WTC11 (cell line): ENCODE measurements around the gene IFI16. TPM values are rescaled to one million over a fixed set of nuclear protein-coding genes. Genes with fewer than 3 reads are reported as not detected.

ENCODE experiments used
- ATAC-seq: fragments of 200-7000 bp; cut with Tn5 transposase; 2 replicates; pipeline ENCODE4 v1.10.0; 2021; ENCODE audit warnings: mild to moderate bottlenecking, moderate library complexity
- CTCF ChIA-PET: fragments of 300-600 bp; sonication (Branson Sonifier 250); formaldehyde crosslinking; loops from one replicate; lab custom pipeline; 2021; ENCODE audit warnings: antibody characterized with exemption; lab: Charles Lee
- POLR2A ChIA-PET: fragments of 350-600 bp; sonication (Branson Sonifier 250); formaldehyde crosslinking; loops from one replicate; lab custom pipeline; 2021; ENCODE audit warnings: antibody characterized with exemption; lab: Charles Lee
- DNase-seq: peaks from one replicate; pipeline ENCODE4 v3.0.0; 2021; ENCODE audit warnings: low spot score
- H3K27ac Mint-ChIP-seq: 2 replicates; pipeline ENCODE4 v1.8.0; 2021; ENCODE audit warnings: mixed read lengths
- H3K27me3 Mint-ChIP-seq: 2 replicates; pipeline ENCODE4 v1.8.0; 2021; ENCODE audit warnings: low read depth, mild to moderate bottlenecking, moderate library complexity, mixed read lengths
- H3K36me3 Mint-ChIP-seq: 2 replicates; pipeline ENCODE4 v1.8.0; 2021; ENCODE audit warnings: mixed read lengths
- H3K4me1 Mint-ChIP-seq: 2 replicates; pipeline ENCODE4 v1.8.0; 2022; ENCODE audit warnings: mixed read lengths
- H3K4me3 Mint-ChIP-seq: 2 replicates; pipeline ENCODE4 v1.8.0; 2021; ENCODE audit warnings: mild to moderate bottlenecking, moderate library complexity, mixed read lengths
- H3K9me3 Mint-ChIP-seq: 2 replicates; pipeline ENCODE4 v1.8.0; 2021; ENCODE audit warnings: mixed read lengths
- ETV6 ChIP-seq: sonication (generic); formaldehyde crosslinking; IDR thresholded peaks from 2 replicates; pipeline ENCODE4 v1.8.1; 2022; ENCODE audit warnings: mild to moderate bottlenecking, missing genetic modification reagents
- FOXJ3 ChIP-seq: sonication (generic); formaldehyde crosslinking; IDR thresholded peaks from 2 replicates; pipeline ENCODE4 v1.9.0; 2021; ENCODE audit warnings: missing genetic modification reagents, mild to moderate bottlenecking, borderline replicate concordance
- FOXP1 ChIP-seq: sonication (generic); formaldehyde crosslinking; IDR thresholded peaks from 2 replicates; pipeline ENCODE4 v1.8.0; 2022; ENCODE audit warnings: missing genetic modification reagents, mild to moderate bottlenecking, moderate library complexity, borderline replicate concordance
- NFATC4 ChIP-seq: fragments of 250-450 bp; sonication (Bioruptor Pico); IDR thresholded peaks from 2 replicates; pipeline ENCODE4 v1.9.0; 2021; ENCODE audit warnings: mild to moderate bottlenecking
- NFE2L1 ChIP-seq: sonication (generic); formaldehyde crosslinking; IDR thresholded peaks from 2 replicates; pipeline ENCODE4 v1.8.1; 2023; ENCODE audit warnings: missing genetic modification reagents
- PRRX2 ChIP-seq: fragments of 250-450 bp; sonication (Bioruptor Pico); IDR thresholded peaks from 2 replicates; pipeline ENCODE4 v1.8.0; 2021; ENCODE audit warnings: mild to moderate bottlenecking
- RORB ChIP-seq: fragments of 250-450 bp; sonication (Bioruptor Pico); IDR thresholded peaks from 2 replicates; pipeline ENCODE4 v1.9.0; 2021; ENCODE audit warnings: mild to moderate bottlenecking
- ZNF423 ChIP-seq: fragments of 250-450 bp; sonication (Bioruptor Pico); IDR thresholded peaks from 2 replicates; pipeline ENCODE4 v2.1.2; 2022; ENCODE audit warnings: mild to moderate bottlenecking, moderate library complexity
- total RNA-seq: library from RNA; stranded (reverse); gene quantifications from 3 replicates; pipeline ENCODE4 v1.2.3, GENCODE V29; 2021
- TF ChIP-seq, protein P1 (sequence below): sonication (generic); formaldehyde crosslinking; IDR thresholded peaks from 2 replicates; pipeline ENCODE4 v1.8.0; 2023; ENCODE audit warnings: mild to moderate bottlenecking, missing genetic modification reagents
- TF ChIP-seq, protein P2 (sequence below): fragments of 250-450 bp; sonication (Bioruptor Pico); IDR thresholded peaks from 2 replicates; pipeline ENCODE4 v1.9.0; 2021; ENCODE audit warnings: moderate library complexity, mild to moderate bottlenecking, inconsistent platforms, borderline replicate concordance
- TF ChIP-seq, protein P3 (sequence below): sonication (generic); formaldehyde crosslinking; conservative IDR thresholded peaks from 2 replicates; pipeline ENCODE4 v1.8.1; 2023; ENCODE audit warnings: mild to moderate bottlenecking, low read depth, missing genetic modification reagents, moderate library complexity
- TF ChIP-seq, protein P4 (sequence below): sonication (generic); formaldehyde crosslinking; IDR thresholded peaks from 2 replicates; pipeline ENCODE4 v1.8.0; 2022; ENCODE audit warnings: missing genetic modification reagents
- TF ChIP-seq, protein P5 (sequence below): fragments of 250-450 bp; sonication (Bioruptor Pico); IDR thresholded peaks from 2 replicates; pipeline ENCODE4 v1.8.0; 2021; ENCODE audit warnings: mild to moderate bottlenecking

The IFI16 gene
- total RNA-seq, 1 experiment from 2014 or later, result 3.2 TPM

DNA sequence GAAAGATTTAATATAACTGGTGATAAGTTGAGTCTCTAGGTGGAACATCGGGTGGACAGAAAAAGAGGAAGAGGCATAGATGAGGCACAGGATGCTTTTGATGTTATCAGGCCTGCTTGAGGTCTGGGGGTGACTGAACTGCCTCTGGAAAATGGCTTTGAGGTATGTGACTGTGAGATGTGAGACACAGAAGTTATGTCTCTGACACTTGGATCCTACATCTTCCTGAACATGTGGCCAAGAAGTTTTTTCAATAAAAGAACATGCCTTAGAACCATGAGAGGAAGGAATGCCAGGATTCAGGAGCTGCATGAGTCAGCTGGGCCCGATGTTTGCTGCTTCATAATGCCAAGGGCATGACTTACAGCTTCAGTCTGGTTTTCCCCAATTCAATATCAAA is 78.3 kb downstream of the IFI16 start (continued):
- TF ChIP-seq, protein P1, sequence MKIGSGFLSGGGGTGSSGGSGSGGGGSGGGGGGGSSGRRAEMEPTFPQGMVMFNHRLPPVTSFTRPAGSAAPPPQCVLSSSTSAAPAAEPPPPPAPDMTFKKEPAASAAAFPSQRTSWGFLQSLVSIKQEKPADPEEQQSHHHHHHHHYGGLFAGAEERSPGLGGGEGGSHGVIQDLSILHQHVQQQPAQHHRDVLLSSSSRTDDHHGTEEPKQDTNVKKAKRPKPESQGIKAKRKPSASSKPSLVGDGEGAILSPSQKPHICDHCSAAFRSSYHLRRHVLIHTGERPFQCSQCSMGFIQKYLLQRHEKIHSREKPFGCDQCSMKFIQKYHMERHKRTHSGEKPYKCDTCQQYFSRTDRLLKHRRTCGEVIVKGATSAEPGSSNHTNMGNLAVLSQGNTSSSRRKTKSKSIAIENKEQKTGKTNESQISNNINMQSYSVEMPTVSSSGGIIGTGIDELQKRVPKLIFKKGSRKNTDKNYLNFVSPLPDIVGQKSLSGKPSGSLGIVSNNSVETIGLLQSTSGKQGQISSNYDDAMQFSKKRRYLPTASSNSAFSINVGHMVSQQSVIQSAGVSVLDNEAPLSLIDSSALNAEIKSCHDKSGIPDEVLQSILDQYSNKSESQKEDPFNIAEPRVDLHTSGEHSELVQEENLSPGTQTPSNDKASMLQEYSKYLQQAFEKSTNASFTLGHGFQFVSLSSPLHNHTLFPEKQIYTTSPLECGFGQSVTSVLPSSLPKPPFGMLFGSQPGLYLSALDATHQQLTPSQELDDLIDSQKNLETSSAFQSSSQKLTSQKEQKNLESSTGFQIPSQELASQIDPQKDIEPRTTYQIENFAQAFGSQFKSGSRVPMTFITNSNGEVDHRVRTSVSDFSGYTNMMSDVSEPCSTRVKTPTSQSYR (CRISPR knock-in tag), result no peak
- TF ChIP-seq, protein P2, sequence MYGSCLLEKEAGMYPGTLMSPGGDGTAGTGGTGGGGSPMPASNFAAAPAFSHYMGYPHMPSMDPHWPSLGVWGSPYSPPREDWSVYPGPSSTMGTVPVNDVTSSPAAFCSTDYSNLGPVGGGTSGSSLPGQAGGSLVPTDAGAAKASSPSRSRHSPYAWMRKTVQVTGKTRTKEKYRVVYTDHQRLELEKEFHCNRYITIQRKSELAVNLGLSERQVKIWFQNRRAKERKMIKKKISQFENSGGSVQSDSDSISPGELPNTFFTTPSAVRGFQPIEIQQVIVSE, result no peak
- TF ChIP-seq, protein P3, sequence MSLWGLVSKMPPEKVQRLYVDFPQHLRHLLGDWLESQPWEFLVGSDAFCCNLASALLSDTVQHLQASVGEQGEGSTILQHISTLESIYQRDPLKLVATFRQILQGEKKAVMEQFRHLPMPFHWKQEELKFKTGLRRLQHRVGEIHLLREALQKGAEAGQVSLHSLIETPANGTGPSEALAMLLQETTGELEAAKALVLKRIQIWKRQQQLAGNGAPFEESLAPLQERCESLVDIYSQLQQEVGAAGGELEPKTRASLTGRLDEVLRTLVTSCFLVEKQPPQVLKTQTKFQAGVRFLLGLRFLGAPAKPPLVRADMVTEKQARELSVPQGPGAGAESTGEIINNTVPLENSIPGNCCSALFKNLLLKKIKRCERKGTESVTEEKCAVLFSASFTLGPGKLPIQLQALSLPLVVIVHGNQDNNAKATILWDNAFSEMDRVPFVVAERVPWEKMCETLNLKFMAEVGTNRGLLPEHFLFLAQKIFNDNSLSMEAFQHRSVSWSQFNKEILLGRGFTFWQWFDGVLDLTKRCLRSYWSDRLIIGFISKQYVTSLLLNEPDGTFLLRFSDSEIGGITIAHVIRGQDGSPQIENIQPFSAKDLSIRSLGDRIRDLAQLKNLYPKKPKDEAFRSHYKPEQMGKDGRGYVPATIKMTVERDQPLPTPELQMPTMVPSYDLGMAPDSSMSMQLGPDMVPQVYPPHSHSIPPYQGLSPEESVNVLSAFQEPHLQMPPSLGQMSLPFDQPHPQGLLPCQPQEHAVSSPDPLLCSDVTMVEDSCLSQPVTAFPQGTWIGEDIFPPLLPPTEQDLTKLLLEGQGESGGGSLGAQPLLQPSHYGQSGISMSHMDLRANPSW (CRISPR knock-in tag), result no peak
- TF ChIP-seq ZNF423 (CRISPR knock-in tag) (no peak), FOXJ3 (CRISPR knock-in tag) (no peak)
- TF ChIP-seq, protein P4, sequence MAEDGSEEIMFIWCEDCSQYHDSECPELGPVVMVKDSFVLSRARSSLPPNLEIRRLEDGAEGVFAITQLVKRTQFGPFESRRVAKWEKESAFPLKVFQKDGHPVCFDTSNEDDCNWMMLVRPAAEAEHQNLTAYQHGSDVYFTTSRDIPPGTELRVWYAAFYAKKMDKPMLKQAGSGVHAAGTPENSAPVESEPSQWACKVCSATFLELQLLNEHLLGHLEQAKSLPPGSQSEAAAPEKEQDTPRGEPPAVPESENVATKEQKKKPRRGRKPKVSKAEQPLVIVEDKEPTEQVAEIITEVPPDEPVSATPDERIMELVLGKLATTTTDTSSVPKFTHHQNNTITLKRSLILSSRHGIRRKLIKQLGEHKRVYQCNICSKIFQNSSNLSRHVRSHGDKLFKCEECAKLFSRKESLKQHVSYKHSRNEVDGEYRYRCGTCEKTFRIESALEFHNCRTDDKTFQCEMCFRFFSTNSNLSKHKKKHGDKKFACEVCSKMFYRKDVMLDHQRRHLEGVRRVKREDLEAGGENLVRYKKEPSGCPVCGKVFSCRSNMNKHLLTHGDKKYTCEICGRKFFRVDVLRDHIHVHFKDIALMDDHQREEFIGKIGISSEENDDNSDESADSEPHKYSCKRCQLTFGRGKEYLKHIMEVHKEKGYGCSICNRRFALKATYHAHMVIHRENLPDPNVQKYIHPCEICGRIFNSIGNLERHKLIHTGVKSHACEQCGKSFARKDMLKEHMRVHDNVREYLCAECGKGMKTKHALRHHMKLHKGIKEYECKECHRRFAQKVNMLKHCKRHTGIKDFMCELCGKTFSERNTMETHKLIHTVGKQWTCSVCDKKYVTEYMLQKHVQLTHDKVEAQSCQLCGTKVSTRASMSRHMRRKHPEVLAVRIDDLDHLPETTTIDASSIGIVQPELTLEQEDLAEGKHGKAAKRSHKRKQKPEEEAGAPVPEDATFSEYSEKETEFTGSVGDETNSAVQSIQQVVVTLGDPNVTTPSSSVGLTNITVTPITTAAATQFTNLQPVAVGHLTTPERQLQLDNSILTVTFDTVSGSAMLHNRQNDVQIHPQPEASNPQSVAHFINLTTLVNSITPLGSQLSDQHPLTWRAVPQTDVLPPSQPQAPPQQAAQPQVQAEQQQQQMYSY, result no peak
- TF ChIP-seq, all 79 proteins: peak for 0

DNA sequence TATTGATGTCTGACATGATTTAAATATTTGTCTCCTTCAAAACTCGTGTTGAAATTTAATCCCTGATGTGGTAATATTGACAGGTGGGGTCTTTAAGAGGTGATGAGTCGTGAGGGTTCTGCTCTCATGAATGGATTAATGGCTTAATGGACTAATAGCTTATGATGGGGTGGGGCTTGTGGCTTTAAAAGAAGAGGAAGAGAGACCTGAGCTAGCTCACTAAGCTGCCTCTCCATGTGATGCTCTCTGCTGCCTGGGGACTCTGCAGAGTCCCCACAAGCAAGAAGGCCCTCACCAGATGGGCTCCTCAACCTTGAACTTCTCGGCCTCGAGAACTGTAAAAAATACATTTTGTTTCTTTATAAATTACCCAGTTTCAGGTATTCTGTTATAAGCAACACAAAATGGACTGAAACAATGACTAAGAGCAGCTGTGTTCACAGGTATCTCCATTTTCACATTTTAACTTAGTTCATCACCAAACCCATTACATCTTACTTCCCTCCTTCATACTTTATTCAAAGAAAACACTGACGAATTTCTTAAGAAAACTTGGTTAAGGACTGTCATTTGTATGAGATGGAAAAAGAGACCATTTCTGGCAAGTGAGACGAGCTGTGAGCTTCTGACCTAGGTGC is 79.0 kb downstream of the IFI16 start:
- H3K4me1 Mint-ChIP-seq, result no peaks in the 10 kb centered on the region
- ChIA-PET CTCF (interaction anchor here (0.8 to 2.1 kb wide), 14 partner anchors 9 to 478 kb away, joined by 3 to 15 read pairs (median 4); no protein-coding TSS in a partner anchor), POLR2A (no interaction called here)
- TF ChIP-seq PRRX2 (CRISPR knock-in tag), result no peak
- TF ChIP-seq FOXP1 (CRISPR knock-in tag), result no peak
- TF ChIP-seq, protein P5, sequence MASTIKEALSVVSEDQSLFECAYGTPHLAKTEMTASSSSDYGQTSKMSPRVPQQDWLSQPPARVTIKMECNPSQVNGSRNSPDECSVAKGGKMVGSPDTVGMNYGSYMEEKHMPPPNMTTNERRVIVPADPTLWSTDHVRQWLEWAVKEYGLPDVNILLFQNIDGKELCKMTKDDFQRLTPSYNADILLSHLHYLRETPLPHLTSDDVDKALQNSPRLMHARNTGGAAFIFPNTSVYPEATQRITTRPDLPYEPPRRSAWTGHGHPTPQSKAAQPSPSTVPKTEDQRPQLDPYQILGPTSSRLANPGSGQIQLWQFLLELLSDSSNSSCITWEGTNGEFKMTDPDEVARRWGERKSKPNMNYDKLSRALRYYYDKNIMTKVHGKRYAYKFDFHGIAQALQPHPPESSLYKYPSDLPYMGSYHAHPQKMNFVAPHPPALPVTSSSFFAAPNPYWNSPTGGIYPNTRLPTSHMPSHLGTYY (CRISPR knock-in tag), result no peak
- no peak for TF ChIP-seq ETV6
- no peak for TF ChIP-seq NFE2L1
- no peak for TF ChIP-seq NFATC4
- no peak for TF ChIP-seq RORB (CRISPR knock-in tag)
- no peak overlapping the region for H3K27ac Mint-ChIP-seq
- DNase-seq, result no peak
- no peaks in the 10 kb centered on the region for H3K36me3 Mint-ChIP-seq
- H3K27me3 Mint-ChIP-seq, result no peaks in the 10 kb centered on the region
- ATAC-seq, result no peak
- no peak overlapping the region for H3K4me3 Mint-ChIP-seq
- no peaks in the 10 kb centered on the region for H3K9me3 Mint-ChIP-seq
